Neutrophil (primary cell): Measurements from ENCODE around the gene ABAT.

ENCODE experiments used
- H3K27ac ChIP-seq: fragments of 200-600 bp; sonication (generic); 2 replicates; pipeline ENCODE4 v1.5.1; 2016; ENCODE audit warnings: mild to moderate bottlenecking, moderate library complexity
- H3K27me3 ChIP-seq: fragments of 200-600 bp; sonication (generic); 2 replicates; pipeline ENCODE4 v1.6.0; 2016; ENCODE audit warnings: mild to moderate bottlenecking
- H3K36me3 ChIP-seq: fragments of 200-600 bp; sonication (generic); 2 replicates; pipeline ENCODE4 v1.5.1; 2017
- H3K4me1 ChIP-seq, 2 experiments: fragments of 200-600 bp in 1 of 2; sonication (generic) in 1 of 2; 1 replicate in 1 of 2; 2 replicates in 1 of 2; pipeline versions ENCODE4 v1.5.1 to v1.6.1; 2013 to 2016; ENCODE audit warnings: low read depth in 1 of 2, low read length in 1 of 2, mild to moderate bottlenecking in 1 of 2, moderate library complexity in 1 of 2; ENCODE audit not compliant: control insufficient read depth in 1 of 2, insufficient read depth in 1 of 2
- H3K4me3 ChIP-seq, 2 experiments: fragments of 200-600 bp in 1 of 2; sonication (generic) in 1 of 2; 1 replicate in 1 of 2; 2 replicates in 1 of 2; pipeline ENCODE4 v1.5.1; 2013 to 2016; ENCODE audit warnings: low read depth in 1 of 2, low read length in 1 of 2, mild to moderate bottlenecking in 1 of 2, moderate library complexity in 1 of 2
- H3K9me3 ChIP-seq: fragments of 200-600 bp; sonication (generic); 2 replicates; pipeline ENCODE4 v1.5.1; 2016
- CTCF ChIP-seq: fragments of 200-600 bp; sonication (generic); IDR thresholded peaks from 2 replicates; pipeline ENCODE4 v1.5.1; 2016; ENCODE audit warnings: antibody characterized with exemption

Gene ABAT

GRCh38 chr16:8712589-8713361 lies 38.4 kb downstream of the ABAT start:
- no peaks in the 10 kb centered on the region for H3K27me3 ChIP-seq
- peaks cover 15% of the 10 kb centered on the region for H3K36me3 ChIP-seq
- no peak overlapping the region for H3K4me3 ChIP-seq
- H3K9me3 ChIP-seq, result no peaks in the 10 kb centered on the region
- H3K27ac ChIP-seq, result no peak overlapping the region
- no peaks in the 10 kb centered on the region for H3K4me1 ChIP-seq
- TF ChIP-seq CTCF, result no peak

- Histone ChIP-seq H3K9me3 (no peaks in the 10 kb centered on the region), H3K36me3 (peaks cover 15% of the 10 kb centered on the region), H3K4me1 (no peaks in the 10 kb centered on the region), H3K4me3 (no peak overlapping the region), H3K27me3 (no peaks in the 10 kb centered on the region), H3K27ac (no peak overlapping the region)
- TF ChIP-seq CTCF, result no peak
Measured at GRCh38 chr16:8713635-8714172, 39.3 kb downstream of the ABAT start.

- Histone ChIP-seq H3K4me3 (no peak overlapping the region), H3K36me3 (peaks cover 15% of the 10 kb centered on the region), H3K27me3 (no peaks in the 10 kb centered on the region), H3K4me1 (no peaks in the 10 kb centered on the region), H3K9me3 (no peaks in the 10 kb centered on the region), H3K27ac (no peak overlapping the region)
- TF ChIP-seq CTCF, result no peak
Measured at GRCh38 chr16:8714174-8714573, 39.8 kb downstream of the ABAT start.

- H3K27me3 ChIP-seq, result no peaks in the 10 kb centered on the region
- H3K27ac ChIP-seq, result no peak overlapping the region
- H3K36me3 ChIP-seq, result peaks cover 15% of the 10 kb centered on the region
- no peaks in the 10 kb centered on the region for H3K9me3 ChIP-seq
- H3K4me1 ChIP-seq, result no peaks in the 10 kb centered on the region
- no peak overlapping the region for H3K4me3 ChIP-seq
- TF ChIP-seq CTCF, result no peak
Measured at GRCh38 chr16:8714807-8715206, 40.4 kb downstream of the ABAT start.

DNA sequence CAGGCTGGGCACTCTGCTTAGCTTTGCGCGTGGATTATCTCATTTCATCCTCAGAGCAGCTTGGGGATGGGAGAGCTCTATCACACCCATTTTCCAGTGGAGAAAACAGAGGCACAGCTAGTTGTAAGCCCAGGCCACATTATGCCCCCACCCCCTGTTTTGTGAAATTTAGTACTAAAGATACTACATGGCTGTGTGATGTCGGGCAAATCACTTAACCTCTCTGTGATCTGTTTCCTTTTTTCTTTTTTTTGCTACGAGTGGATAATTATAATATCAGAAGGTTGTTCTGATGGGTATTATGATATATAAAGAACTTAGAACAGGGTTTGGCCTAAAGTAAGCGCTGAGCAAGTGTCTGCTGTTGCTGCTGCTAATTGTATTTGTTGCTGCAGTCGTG lies 41.6 kb downstream of the ABAT start:
- no peak for TF ChIP-seq CTCF

More for the DNA sequence above, 41.6 kb downstream of the ABAT start:
- H3K27ac ChIP-seq, result no peak overlapping the region
- H3K9me3 ChIP-seq, result no peaks in the 10 kb centered on the region
- no peaks in the 10 kb centered on the region for H3K27me3 ChIP-seq
- H3K36me3 ChIP-seq, result peaks cover 15% of the 10 kb centered on the region
- no peak overlapping the region for H3K4me3 ChIP-seq
- H3K4me1 ChIP-seq, result no peaks in the 10 kb centered on the region
